Activated CD4-positive, alpha-beta T cell treated with anti-CD3 and anti-CD28 coated beads for 24 hours (primary cell): Measurements from ENCODE around the gene CEP104.

Source experiments
- DNase-seq, 2 donors: peaks; one replicate each; pipeline ENCODE4 v3.0.0-alpha.2; 2020; ENCODE audit warnings: low read depth in 2 of 2

Gene CEP104

DNA sequence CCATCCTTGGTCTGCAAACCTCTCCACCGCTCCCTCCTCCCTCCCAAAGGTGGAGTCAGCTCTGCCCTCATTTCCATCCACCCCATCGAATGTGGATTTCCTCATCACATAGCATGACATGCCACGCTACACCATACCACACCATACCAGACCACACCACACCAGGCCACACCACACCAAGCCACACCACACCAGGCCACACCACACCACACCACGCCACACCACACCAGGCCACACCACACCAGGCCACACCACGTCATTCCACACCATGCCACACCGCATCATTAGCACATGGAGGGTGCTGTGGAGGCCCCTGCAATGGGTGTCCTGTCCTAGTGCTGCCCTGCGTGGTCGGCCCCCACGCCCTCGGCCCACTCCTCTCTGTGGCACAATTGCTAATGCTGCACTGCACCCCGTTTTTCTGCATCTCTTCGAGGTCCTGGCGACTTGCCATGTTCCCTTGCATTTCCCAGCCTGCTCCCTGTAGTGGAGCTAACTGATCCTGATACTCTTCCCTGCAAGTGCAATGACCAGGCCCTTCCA is 11.5 kb upstream of the CEP104 start:
- DNase-seq: no peak

DNA sequence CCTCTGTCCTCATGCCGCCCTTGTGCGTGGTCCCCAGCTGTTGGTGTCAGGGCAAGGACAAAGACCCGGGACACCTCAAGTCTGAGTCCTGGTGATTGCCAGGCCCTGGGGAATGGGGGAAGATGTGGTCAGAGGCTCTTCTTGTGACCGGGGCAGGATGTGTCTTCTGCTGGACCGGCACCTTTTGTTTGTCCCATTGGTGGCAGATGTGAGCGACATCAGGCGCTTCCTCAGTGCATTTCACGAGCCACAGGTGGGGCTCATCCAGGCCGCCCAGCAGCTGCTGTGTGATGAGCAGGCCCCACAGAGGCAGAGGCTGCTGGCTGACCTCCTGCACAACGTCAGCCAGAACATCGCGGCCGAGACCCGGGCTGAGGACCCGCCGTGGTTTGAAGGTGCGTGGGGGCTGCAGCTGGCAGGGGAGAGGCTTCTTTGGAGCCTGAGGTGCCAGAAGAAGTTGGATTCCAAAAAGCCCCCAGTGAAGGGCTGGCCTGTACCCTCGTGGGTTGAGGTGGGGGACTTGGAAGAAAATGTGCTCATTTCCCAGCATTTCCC is 8.7 kb upstream of the CEP104 start:
- DNase-seq: no peak

DNA sequence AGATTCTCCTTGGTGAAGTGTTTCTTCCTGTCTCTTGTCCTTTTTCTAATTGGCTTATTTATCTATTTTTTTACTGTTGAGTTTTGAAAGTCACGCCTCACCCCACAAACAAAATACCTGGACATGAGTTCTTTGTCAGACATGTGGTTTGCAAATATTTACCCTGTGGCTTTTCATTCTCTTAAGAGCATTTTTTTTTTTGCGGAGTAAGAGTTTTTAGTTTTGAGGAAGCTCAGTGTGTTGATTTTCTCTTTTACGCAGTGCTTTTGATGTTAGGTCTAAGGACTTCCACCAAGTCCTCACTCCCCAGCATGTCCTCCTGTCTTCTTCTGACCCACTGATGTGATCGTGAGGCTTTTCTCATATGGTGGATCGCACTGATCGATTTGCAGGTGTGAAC is 7.9 kb upstream of the CEP104 start:
- no peak for DNase-seq

DNA sequence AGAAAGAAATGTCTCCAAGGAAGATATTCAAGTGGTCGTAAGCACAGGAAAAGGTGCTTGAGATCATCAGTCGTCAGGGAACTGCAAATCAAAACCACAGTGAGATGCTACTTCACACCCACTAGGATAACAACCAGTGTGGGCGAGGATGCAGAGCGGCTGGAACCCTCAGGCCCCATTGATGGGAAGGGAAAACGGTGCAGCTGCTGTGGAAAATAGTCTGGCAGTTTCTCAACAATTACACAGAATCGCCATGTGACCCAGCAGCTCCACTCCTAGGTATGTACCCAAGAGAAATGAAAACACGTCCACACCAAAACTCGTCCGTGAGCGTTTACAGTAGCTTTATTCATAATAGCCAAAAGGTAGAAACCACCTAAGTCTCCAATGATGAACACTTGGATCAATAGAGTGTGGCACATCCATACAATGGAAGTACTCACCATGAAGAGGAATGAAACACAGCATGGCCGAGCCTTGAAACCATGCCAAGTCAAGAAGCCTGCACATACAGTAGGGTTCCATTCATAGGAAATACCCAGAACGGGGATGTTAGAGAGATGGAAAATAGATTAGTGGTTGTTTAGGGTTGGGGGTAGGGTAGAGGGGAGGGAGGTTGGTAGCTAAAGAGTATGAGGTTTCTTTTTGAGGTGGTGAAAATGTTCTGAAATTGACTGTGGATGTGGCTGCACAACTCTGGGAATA is 6.4 kb upstream of the CEP104 start:
- no peak for DNase-seq

DNA sequence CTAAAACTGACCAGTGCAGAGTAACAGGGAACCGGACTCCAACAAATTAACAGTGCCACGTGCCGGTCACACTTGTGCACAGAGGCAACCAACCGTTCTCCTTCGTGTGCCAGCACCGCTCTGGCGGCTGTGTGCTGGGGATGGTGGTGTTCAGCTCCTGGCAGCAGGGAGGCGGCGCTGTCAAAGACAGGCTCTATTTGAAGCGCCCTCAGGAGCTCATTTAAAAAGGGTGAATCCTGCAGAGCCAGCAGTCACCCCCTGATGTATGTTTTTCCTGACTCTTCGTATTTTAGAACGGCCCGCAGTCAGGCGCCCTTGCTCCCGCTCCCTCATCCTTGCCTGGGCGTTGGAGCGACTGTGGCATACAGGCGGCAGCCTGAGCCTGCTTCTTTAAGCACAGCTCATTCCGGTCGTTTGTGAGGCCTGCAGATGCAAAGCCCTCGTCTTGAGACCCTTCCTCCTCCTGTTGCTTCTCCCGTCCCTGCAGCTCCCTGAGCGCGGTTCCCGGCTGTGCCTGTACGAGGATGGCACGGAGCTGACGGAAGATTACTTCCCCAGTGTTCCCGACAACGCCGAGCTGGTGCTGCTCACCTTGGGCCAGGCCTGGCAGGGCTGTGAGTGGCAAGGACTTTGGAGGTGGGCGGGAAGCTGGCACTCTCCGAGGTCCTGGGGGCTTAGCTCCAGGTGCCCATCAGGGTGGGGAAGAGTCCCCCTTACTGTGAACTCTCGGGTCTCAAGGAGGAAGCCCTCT is 1.4 kb upstream of the CEP104 start:
- DNase-seq: no peak

DNA sequence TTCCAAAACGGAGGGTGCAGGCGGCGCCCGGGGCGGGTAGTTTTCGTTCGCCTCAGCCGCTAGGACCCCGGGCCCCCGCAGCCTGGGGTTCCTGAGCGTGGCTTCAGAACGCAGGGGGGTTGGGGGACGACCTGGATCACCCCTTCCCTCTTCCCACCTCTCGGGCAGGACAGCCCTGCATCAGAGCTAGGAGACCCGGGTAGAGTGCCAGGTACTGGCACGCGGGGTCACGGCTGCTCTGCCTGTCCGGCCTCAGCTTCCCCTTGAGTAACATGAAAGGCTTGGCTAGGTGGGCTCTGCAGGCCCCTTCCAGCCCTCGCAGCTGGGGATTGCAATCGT is 749 bp upstream of the CEP104 start:
- no peak for DNase-seq

DNA sequence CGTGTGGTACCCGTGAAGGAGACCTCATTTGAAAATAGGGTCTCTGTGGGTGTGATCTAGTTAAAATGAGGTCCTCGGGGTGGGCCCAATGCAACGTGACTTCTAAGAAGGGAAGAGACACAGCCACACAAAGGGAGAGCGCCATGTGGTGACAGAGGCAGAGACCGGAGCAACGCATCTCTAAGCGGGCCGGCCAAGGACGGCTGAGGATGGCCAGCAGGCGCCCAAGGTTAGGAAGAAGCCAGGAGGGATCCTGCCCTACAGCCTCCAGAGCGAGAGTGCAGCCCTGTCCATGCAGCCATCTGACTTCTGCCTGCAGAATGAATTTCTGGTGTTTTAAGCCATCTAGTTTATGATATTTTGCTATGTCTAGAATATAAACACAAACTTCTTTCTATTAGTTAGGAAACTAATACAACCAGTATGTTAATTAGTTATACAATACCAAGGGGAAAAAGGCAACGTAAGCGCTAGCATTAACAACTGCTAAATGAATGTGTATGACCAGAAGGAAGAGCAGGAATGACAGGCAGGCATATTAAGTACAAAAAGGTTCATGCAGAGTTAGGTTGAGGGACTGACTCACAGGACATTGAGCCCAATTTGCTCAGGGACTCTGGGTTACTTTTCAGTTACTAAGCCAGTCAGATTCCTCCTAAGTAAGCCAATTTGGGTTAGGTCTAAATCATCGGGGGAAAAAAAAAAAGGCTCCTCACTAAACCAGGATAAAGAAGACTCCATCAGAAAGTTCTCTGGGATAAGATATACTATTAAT is 4.1 kb downstream of the CEP104 start:
- no peak for DNase-seq

DNA sequence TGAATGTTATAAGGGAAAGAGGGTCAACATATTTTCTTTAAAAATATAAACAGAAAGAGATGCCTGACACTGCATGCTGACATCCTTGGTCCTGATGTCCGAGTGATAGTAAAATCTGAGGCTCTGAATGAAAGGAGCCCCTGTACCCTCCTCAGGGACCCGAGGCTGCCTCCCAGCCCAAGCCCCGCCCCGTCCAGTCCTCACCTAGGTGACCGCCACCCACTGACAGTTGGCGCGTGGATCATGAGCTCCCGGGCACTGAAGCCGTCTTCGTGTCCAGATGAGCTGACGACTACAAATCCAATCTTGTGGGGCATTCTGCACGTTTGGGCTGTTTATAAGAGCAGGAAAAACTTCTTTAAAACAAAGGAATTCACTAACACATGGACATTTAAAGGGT is 4.9 kb downstream of the CEP104 start:
- no peak for DNase-seq

DNA sequence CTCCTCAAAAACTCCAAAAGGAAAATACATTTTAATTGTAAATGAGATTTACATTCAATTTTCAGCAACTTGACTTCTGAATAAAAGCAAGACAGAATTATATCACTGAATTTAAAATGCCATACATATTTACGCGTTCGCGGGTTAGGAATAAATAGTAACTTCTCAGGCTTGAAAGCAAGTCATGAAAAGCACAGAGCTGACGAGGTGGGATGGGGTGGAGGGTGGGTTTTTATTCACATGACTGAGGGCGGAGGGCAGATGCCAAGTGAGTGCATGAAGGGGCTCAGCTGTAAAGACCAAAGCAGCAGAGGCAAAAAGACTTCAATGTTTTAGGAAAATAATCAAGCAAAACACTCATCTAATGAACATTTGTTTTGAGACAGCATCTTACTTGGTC is 5.7 kb downstream of the CEP104 start:
- DNase-seq: no peak

DNA sequence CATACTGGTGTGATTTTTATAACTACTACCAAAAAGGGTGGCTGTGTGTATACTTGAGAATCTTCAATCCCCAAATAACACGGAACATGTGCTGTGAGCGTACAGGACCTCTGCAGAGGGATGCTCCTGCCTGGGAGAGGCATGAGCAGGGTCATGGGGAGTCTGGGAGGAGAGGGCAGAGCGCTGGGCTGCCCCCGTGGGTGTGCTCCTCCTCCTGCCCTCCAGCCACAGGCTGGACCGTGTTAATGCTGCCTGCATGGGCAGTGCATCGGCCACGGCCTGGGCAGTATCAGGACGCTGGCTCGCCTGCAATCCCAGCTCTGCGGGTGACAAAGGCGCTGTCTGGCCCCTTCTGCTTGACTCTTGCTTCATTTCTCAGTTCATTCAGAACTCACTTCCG is 6.2 kb downstream of the CEP104 start:
- no peak for DNase-seq

DNA sequence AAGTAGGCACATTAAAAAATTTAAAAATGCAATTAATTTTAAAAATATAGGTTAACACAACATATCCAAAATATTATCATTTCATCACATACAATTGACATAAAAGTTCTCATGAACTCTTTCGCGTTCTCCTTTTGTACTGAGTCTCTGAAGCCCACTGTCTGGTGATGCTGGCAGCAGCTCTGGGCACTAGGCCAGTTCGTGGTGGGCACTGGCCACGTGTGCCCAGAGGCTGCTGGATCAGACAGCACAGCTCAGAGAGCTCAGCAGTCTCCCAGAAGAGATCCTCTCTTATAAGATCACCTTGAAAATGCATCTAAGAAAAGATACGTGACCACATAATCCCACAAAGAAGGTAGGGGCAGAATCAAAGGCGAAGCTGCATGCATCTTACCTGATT is 9.9 kb downstream of the CEP104 start:
- DNase-seq: no peak

DNA sequence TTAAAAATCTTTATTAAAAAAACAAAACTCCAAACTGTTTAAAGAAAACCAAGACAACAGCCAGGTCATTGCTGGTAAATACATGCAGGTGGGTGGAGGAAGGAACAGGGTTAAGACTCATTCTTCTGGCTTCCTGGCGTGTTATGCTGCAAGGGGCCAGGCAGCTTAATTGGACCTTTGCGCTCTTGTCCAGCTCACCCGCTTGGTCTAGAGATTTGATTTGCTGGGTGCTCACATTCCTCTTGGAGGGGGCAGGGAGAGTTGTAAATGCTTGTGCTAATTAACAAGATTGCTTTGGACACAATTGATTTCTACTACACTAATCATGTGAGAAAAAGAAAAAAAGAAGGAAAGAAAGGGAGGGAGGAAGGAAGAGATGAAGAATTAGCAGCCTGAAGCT is 10.5 kb downstream of the CEP104 start:
- DNase-seq: no peak

DNA sequence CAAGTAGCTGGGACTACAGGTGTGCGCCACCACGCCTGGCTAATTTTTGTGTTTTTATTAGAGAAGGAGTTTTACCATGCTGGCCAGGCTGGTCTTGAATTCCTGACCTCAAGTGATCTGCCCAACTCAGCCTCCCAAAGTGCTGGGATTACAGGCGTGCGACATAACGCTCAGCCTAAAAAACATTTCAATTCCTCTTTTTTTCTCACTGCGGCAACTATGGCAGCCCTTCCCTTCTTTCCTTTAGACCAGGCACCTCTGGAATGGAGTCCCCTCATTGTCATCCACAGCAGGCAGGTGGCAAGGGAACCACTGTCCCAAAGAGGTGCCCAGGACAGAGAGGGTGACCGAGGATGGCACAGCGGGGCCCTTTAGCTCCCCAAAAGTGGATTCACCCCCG is 14.1 kb downstream of the CEP104 start:
- no peak for DNase-seq

DNA sequence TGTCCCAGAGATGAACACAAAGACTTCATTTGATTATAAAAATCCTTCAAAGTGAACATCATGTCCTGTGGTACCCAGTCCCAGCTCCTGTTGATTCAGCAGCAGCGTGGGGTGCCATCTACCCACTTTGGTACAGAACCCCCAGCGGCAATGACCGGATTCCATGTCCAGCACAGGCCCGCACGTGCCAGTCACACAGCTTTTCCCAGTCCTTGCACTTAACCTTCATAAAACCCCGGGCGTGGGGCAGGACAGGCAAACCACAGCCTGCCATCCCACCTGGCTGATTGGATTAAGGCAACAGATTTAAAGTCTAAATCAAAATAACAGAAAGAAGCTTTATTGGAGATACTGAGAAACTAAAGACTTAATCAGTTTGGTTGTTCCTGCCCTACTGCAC is 15.5 kb downstream of the CEP104 start:
- no peak for DNase-seq

DNA sequence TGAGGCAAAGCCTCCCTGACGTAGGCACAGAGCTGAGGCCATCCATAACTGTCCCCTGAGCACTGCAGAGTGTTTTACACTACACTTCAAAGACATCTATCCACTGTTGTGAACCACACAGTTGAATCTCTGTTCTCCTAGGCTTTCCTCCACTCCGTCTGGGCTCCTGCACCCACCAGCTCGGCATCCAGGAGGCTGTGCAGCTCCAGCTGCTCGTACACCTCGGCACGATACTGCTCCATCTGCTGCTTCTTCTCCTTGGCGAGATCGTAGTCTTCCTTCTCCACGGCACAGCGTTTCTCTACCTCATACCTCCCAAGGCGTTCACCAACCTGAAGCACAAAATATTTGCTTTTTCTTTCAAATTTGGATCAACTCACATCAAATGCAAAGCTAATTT is 18.2 kb downstream of the CEP104 start:
- no peak for DNase-seq

DNA sequence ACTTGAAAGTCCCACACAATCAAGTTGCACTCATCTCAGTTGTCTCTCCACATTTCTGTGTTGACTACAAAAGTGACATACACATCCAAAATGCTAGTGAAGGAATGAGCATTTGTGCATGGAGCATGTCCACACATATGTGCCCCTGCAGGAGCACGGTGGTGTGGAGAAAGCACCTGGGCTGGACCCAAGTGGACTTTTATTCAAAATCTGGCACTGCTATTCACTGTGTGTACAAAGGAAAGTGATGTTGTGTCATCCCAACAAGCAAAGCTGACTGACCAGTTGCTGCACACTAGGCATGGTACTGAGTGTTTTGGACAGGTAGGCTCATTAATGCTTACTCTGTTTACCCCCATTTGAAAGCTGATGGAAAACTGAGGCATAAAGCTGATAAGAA is 19.3 kb downstream of the CEP104 start:
- DNase-seq: no peak

DNA sequence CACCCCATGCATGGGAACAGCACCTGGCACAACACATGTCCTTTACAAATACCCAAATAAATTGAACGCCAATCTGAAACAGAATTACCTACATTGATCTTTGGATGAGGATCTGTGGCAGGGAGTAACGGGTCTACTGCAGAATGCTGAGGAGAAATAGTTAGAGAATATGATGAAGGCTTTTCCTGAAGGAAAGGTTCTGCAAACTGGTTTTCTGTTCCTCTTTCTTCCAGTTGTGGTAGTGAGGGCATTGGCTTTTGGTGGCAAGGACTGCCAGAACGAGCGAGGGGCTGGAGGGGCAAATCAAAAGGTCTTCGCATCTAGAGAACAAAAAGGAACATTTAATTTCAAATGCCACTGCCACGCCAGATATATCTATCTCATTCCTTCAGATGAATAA is 19.8 kb downstream of the CEP104 start:
- DNase-seq: no peak

DNA sequence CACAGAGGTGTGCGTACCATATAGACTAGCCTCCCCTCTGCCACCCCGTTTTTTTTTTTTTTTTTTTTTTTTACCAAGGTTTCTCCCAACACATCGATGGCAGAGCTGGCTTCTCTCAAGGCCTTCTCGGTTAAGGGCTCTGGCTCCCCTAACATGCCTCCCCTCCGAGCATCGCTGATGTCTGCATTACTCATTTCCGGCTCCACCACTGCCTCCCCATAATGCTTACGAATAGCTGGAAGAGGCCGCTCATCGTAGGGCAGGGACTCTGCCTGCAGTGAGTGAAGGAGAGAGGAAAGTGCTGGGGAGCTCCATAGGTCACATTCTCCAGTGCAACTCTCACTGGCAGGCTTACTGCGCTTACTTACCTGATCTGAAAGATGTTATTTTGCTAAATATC is 20.6 kb downstream of the CEP104 start:
- DNase-seq: no peak

DNA sequence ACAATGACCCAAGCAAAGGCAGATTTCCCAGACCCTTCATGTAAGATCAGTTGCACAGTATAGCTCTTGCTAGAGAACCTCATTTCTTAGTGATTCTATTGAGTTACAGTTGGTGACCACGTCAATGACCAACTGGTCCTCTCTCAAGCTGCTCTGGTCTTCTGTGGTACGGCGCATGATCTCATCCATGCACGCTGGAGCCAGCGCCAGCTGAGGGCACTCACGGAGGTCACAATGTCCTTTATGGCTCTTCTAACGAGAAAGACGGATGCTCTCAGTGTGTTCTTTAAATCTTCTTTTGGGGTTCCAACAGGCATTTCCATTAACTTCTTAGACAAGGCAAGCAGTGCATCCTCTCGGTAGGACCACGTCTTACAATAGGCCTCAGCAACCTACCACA is 22.3 kb downstream of the CEP104 start:
- no peak for DNase-seq

DNA sequence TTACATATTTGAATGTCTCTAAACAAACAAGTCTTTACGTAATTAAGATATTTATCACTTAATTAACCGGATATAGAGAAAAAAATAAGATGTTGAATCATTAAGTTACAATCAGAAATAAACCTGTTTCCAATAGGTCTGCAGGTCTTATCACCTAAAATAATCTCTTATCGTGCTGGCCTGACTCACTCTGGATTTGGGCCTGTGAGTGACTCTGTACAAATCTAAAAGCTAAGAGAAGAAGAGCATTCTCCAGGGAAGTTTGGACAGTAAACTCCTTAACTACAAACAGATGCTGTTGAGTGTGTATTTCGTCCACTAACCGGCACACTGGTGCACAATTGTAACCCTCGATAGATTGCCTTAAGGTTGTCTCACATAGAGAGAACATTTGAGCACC is 25.3 kb downstream of the CEP104 start:
- no peak for DNase-seq

DNA sequence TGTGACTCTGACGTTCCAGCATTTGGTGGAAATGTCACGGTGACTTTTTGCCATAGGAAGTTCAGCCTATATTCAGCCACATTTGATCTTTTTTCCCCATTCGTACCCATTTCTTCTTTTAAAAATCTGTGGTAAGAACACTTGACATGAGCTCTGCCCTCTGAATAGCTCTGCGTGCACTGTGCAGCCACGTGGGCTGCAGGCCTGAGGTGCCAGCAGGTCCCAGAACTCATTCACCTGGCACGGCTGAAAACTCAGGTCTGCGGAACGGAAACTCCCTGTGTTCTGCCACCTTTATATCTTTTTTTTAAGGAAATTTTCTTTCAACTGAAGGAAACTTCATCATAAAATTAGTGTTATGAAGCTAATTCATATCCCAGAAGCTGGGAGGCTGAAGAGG is 28.6 kb downstream of the CEP104 start:
- no peak for DNase-seq

DNA sequence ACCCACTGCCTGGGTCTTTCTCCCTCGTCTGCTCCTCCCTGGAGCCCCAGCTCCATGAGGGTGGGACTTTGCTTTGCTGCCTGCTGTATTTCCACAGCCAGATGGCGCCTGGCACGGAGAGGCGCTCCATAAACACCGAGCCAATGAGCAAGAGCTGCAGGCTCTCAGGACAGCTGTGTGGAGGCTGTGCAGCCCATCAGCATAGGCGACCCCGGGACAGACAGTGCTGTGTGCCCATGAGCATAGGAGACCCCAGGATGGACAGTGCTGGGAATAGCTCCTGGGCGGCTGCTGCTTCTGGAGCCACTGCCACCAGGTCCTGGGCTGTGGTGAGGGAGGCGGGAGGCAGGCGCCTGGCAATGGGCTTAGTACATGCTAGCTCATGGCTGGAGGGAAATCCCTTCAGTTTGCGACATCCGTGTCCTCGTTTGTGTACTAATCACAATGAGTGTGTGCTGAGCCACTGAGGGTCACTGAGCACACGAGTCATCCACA is 29.2 kb downstream of the CEP104 start:
- no peak for DNase-seq
